Gastrocnemius medialis (tissue), 4 donors: ENCODE data around the gene CABLES2. TPM values are rescaled to one million over a fixed set of nuclear protein-coding genes. Genes with fewer than 3 reads are reported as not detected.

ENCODE experiments used
- ATAC-seq, 2 donors: fragments of 150-250 bp; one replicate each; pipeline ENCODE4 v1.9.1; 2016
- DNase-seq, 2 donors: peaks; one replicate each; pipeline ENCODE4 v3.0.0-alpha.2; 2019
- H3K27ac ChIP-seq, 4 donors: fragments of 200-600 bp; sonication (generic); 1 replicate in 1 of 4; 2 replicates in 3 of 4; pipeline ENCODE4 v1.5.1; 2016 to 2018; ENCODE audit warnings: mild to moderate bottlenecking in 2 of 4, moderate library complexity in 1 of 4
- H3K27me3 ChIP-seq, 3 donors: fragments of 200-600 bp; sonication (generic) in 2 of 3; 1 replicate in 1 of 3; 2 replicates in 2 of 3; pipeline versions ENCODE4 v1.5.1 to v1.6.0; 2016 to 2019; ENCODE audit warnings: mild to moderate bottlenecking in 1 of 3, moderate library complexity in 1 of 3
- H3K36me3 ChIP-seq, 2 donors: fragments of 200-600 bp; sonication (generic) in 1 of 2; one replicate each; pipeline ENCODE4 v1.5.1; 2017 to 2018
- H3K4me1 ChIP-seq, 2 donors: fragments of 200-600 bp; sonication (generic) in 1 of 2; one replicate each; pipeline ENCODE4 v1.5.1; 2016 to 2017; ENCODE audit warnings: mild to moderate bottlenecking in 2 of 2
- H3K4me3 ChIP-seq, 4 donors: fragments of 200-600 bp; sonication (generic) in 3 of 4; 1 replicate in 1 of 4; 2 replicates in 3 of 4; pipeline ENCODE4 v1.5.1; 2016 to 2019; ENCODE audit warnings: mild to moderate bottlenecking in 2 of 4
- H3K9me3 ChIP-seq, 3 donors: fragments of 200-600 bp; sonication (generic) in 2 of 3; 1 replicate in 1 of 3; 2 replicates in 2 of 3; pipeline ENCODE4 v1.5.1; 2016 to 2019
- CTCF ChIP-seq, 5 experiments: fragments of 450-650 bp in 3 of 5; fragments of 200-600 bp in 2 of 5; sonication (generic) in 2 of 5; IDR thresholded peaks in 4 of 5; conservative IDR thresholded peaks in 1 of 5; 1 replicate in 4 of 5; 2 replicates in 1 of 5; pipeline ENCODE4 v1.5.1; 2016 to 2019; ENCODE audit warnings: antibody characterized with exemption in 5 of 5, mild to moderate bottlenecking in 3 of 5, moderate library complexity in 3 of 5
- POLR2A ChIP-seq, 2 donors: fragments of 450-650 bp; IDR thresholded peaks; one replicate each; pipeline ENCODE4 v1.6.1; 2017; ENCODE audit warnings: antibody characterized with exemption in 2 of 2, mild to moderate bottlenecking in 2 of 2, moderate library complexity in 2 of 2
- in situ Hi-C, 4 donors: fragments of 200-750 bp; cut with MboI; loops; one replicate each; pipeline versions ENCODE4 v1.15.0 to v1.8.0; 2017; ENCODE audit warnings: low sequenced_read_pairs in 4 of 4
- intact Hi-C: fragments of 100-400 bp; cut with DNase I; formaldehyde crosslinking; loops from one replicate; pipeline ENCODE4 v1.15.1; 2023; ENCODE audit warnings: low total_unique reads
- total RNA-seq, 4 donors: library from RNA; depleted of rRNA; stranded (reverse); fragments of >200 nt; gene quantifications; one replicate each; pipeline versions ENCODE4 v1.1.0 to v1.2.3, GENCODE V29; 2016

The CABLES2 gene
- total RNA-seq, 4 donors from 2014 or later, result 3.6 to 9.3 (median 4.2) TPM

GRCh38 chr20:62353289-62354030, 53.6 kb downstream of the CABLES2 start:
- DNase-seq (no peak), ATAC-seq (no peak)

GRCh38 chr20:62352402-62353288, 54.4 kb downstream of the CABLES2 start:
- no peak for TF ChIP-seq POLR2A (IDR thresholded peaks at IDR 0.05)
- peak in 4 of 5 experiments; percentile 18 to 46 (median 31) for TF ChIP-seq CTCF (IDR thresholded peaks at IDR 0.05 in 4 of 5, conservative IDR thresholded peaks at IDR 0.05 in 1 of 5)
- Histone ChIP-seq H3K36me3 (no peaks in the 10 kb centered on the region), H3K4me3 (peak overlapping the region in 3 of 4 donors; percentile 22 to 34 (median 31)), H3K4me1 (peaks cover 48 to 52% of the 10 kb centered on the region in 2 donors), H3K27ac (peak overlapping the region; percentile 66 to 80 (median 76)), H3K27me3 (no peaks in the 10 kb centered on the region), H3K9me3 (no peaks in the 10 kb centered on the region)
- ATAC-seq (peak; percentile 83 to 85), DNase-seq (peak; percentile 80 to 98)
- in situ Hi-C loops (no loop called here), intact Hi-C loops (loop anchor here (1.0 to 2.0 kb wide), 3 partner anchors 14 to 50 kb away; partner anchors contain the start of genes ADRM1, LAMA5 and RPS21)

More at GRCh38 chr20:62353289-62354030, 53.6 kb downstream of the CABLES2 start:
- no peak for TF ChIP-seq CTCF (IDR thresholded peaks at IDR 0.05 in 4 of 5, conservative IDR thresholded peaks at IDR 0.05 in 1 of 5)
- no peaks in the 10 kb centered on the region for H3K9me3 ChIP-seq
- intact Hi-C loops (loop anchor here (2.0 kb wide), 1 partner anchor 13 kb away; the partner anchor contains the start of gene LAMA5), in situ Hi-C loops (no loop called here)
- H3K4me1 ChIP-seq, result peaks cover 52 to 57% of the 10 kb centered on the region in 2 donors
- H3K27ac ChIP-seq, result peak overlapping the region; percentile 66 to 80 (median 76)
- H3K27me3 ChIP-seq, result no peaks in the 10 kb centered on the region
- H3K4me3 ChIP-seq, result peak overlapping the region in 3 of 4 donors; percentile 22 to 34 (median 31)
- no peaks in the 10 kb centered on the region for H3K36me3 ChIP-seq

DNA sequence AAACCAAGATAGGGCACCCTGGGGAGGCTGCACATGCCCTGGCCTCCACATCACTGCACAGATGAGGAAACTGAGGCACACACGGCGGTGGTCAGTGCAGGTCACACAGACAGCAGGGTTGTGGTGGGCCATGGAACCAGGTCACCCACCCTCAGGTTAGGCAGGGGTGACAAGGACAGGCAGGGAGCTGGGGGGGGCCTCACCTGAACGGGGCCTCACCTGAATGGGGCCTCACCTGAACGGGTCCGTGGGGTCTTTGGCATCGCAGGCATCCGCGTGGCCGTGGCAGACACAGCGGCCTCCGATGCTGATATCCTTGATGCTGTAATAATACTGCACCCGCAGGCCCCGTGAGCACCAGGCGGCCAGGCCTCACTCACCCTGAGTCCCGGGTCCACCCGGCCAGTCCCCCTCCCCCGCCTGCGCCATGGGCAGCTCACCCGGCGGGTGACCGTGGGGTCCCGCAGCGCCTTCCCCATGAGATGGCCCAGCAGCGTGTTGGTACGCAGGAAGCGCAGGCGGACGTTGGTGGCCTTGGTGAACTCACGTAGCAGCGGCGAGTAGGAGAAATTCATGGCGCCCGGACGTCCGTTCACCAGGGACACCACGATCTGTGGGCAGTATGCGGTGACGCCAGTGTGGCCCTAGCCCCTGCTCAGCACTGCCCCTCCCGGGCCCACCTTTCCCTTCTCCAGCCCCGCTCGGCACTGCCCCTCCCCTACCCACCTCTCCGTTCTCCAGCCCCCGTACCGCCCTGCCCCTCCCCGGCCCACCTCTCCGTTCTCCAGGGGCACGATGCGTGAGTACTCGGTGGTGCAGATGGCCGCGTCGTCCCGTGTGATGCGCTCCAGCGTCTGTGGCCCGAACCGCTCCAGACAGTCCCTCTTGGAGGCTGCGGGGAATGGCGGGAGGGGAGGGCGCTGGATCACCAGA, 55.4 kb downstream of the CABLES2 start:
- intact Hi-C loops, result loop anchor here (1.0 to 2.0 kb wide), 3 partner anchors 15 to 49 kb away; partner anchors contain the start of genes ADRM1, LAMA5 and RPS21
- ATAC-seq (no peak), DNase-seq (no peak)
- H3K36me3 ChIP-seq, result no peaks in the 10 kb centered on the region
- peaks cover 46 to 51% of the 10 kb centered on the region in 2 donors for H3K4me1 ChIP-seq
- H3K4me3 ChIP-seq, result no peak overlapping the region
- no peaks in the 10 kb centered on the region for H3K27me3 ChIP-seq
- in situ Hi-C loops, result no loop called here
- H3K27ac ChIP-seq, result peak overlapping the region in 3 of 4 donors; percentile 69 to 80 (median 71)
- TF ChIP-seq POLR2A (IDR thresholded peaks at IDR 0.05) (no peak), CTCF (IDR thresholded peaks at IDR 0.05 in 4 of 5, conservative IDR thresholded peaks at IDR 0.05 in 1 of 5) (no peak)
- no peaks in the 10 kb centered on the region for H3K9me3 ChIP-seq
